Dendritic cell treated with granulocyte-macrophage colony-stimulating factor and Interleukin-4, amounts not matched to agents 40 ng/mL and 50 ng/mL, for 4 days (primary cell): Measurements from ENCODE around the gene GLYR1.

Experiments used
- H3K27ac Mint-ChIP-seq: one replicate; pipeline ENCODE4 v1.8.0; 2022; ENCODE audit warnings: mild to moderate bottlenecking, mixed read lengths
- H3K27me3 Mint-ChIP-seq: one replicate; pipeline ENCODE4 v1.8.0; 2022; ENCODE audit warnings: mild to moderate bottlenecking, mixed read lengths
- H3K36me3 Mint-ChIP-seq: one replicate; pipeline ENCODE4 v1.8.0; 2022; ENCODE audit warnings: low read depth, mixed read lengths
- H3K4me1 Mint-ChIP-seq: one replicate; pipeline ENCODE4 v1.8.0; 2022; ENCODE audit warnings: low read depth, mixed read lengths
- H3K4me3 Mint-ChIP-seq: one replicate; pipeline ENCODE4 v1.8.0; 2022; ENCODE audit warnings: mild to moderate bottlenecking, moderate library complexity, mixed read lengths
- H3K9me3 Mint-ChIP-seq: one replicate; pipeline ENCODE4 v1.8.0; 2022; ENCODE audit warnings: mixed read lengths
- intact Hi-C: fragments of 100-400 bp; cut with micrococcal nuclease; formaldehyde crosslinking; loops from one replicate; pipeline ENCODE4 v1.15.0; 2022

The GLYR1 gene

DNA sequence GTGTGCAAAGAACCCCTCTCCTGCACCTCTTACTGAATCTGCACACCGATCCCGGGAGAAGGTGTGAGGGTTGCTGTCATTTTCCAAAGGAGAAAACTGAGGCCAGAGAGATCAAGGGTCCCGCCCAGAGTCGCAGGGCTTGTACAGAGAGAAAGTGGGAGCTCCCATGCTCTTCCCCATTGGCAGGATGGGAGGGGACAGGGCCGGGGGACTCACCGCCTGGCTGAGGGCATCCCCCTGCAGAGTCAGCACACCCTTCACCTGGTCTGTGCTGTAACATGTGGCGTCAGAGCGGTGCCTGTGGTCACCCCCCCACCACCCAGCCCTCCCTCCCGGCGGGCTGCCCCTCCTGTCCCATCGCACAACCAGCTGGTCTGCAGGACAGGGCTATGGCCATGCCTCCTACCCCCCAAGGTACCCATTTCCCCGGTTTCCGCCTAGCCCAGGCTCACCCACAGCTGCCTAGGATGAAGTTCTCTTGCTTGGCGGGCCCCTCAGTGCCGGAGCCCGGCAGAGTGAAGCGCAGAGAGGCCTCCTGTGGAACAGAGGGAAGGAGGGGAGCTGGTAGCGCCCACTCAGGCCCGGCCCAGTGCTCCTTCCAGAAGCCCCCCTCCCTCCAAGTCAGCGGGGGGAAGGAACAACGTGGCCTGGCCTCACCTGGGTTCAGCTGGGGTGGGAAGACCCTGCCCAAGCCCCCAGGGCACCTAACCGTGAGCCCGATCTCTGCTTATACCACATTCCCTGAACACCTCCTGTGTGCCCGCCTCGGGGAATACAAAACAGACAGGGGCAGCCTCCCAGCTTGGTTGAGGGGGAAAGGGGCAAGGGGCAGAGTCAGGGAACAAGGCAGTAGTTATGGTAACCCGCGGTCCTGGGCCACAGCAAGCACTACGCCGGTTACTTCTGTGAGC, 45.8 kb downstream of the GLYR1 start:
- no peaks in the 10 kb centered on the region for H3K9me3 Mint-ChIP-seq
- H3K4me3 Mint-ChIP-seq: peak overlapping the region; percentile 92
- no peaks in the 10 kb centered on the region for H3K27me3 Mint-ChIP-seq
- intact Hi-C loops: loop anchor here (5.0 kb wide), 1 partner anchor 46 kb away; the partner anchor contains the start of genes GLYR1 and UBN1
- peak overlapping the region; percentile 97 for H3K27ac Mint-ChIP-seq
- H3K36me3 Mint-ChIP-seq: peaks cover 86% of the 10 kb centered on the region
- peaks cover 63% of the 10 kb centered on the region for H3K4me1 Mint-ChIP-seq

DNA sequence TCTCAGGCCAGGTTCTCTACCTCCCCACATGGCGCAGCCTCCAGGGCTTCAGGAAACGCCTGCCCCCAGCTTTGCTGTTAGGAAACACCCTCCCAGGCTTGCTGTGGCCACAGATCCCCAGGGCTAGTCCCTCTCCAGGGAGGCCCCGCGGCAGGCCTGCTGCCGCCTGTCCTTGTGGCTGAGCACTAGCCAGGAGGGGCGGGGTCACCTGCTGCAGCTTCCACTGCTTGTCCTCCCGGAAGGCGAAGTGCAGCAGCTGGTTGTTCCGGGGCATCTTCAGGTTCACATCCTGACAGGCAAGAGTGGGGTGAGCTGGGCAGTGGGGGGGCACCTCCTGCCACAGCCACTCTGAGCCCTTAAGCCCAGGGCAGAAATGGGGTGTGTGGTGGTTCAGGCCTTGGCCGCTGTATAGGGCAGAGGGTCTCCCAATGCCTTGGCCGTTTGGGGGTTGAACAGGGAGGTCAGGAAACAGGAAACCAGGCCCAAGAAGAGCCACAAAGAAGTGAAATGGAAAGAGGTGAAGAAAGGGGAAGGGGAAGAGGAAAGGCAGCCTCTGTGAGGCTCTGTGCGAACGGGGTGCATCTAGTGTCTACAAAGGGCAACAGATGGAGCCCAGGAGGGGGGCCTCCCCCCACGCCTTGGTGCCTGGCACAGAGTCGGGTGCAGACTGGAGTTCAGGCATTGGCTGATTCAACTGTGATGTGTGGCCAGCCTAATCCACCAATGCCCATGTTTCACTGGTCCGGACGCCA, 46.6 kb downstream of the GLYR1 start:
- Mint-ChIP-seq H3K27ac (peak overlapping the region; percentile 97), H3K36me3 (peaks cover 87% of the 10 kb centered on the region)
- intact Hi-C loops: loop anchor here (5.0 kb wide), 1 partner anchor 47 kb away; the partner anchor contains the start of genes GLYR1 and UBN1

DNA sequence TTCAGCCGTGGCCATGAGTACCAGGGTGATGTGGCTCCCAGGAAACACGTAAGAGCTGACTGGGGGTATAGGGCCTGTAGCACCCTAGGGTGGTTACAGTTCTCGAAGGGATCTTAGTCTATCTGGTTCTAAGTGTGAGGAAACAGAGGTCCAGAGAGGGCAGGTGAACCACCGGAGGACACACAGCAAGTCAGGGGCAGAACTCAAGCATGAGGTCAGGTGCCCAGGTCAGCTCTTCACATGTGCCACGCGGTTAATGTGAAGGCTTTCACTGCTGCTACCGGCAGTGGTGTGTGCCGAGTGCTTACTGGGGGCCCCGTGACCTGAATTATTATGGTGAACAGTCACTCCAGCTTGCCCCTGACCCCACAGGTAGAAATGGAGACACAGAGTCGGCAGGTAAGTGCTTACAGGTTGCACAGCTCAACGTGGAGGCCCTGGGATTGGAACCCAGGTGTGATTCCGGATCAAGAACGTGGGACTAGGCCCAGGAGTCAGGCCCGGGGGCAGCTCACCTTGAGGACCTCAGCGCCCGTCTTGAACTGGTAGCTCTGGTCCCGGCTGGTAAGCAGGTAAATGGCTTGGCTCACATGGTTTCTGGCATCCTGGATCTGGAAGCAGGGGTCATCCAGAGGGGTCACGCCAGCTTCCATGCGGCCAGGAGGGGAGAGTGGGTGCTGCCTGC, 47.8 kb downstream of the GLYR1 start:
- Mint-ChIP-seq H3K4me1 (peaks cover 44% of the 10 kb centered on the region), H3K4me3 (no peak overlapping the region), H3K27ac (peak overlapping the region; percentile 18), H3K36me3 (peaks cover 82% of the 10 kb centered on the region), H3K27me3 (no peaks in the 10 kb centered on the region), H3K9me3 (no peaks in the 10 kb centered on the region)
- intact Hi-C loops: no loop called here

More for the DNA sequence above, 46.6 kb downstream of the GLYR1 start:
- Mint-ChIP-seq H3K4me3 (peak overlapping the region; percentile 92), H3K27me3 (no peaks in the 10 kb centered on the region), H3K4me1 (peaks cover 56% of the 10 kb centered on the region), H3K9me3 (no peaks in the 10 kb centered on the region)

DNA sequence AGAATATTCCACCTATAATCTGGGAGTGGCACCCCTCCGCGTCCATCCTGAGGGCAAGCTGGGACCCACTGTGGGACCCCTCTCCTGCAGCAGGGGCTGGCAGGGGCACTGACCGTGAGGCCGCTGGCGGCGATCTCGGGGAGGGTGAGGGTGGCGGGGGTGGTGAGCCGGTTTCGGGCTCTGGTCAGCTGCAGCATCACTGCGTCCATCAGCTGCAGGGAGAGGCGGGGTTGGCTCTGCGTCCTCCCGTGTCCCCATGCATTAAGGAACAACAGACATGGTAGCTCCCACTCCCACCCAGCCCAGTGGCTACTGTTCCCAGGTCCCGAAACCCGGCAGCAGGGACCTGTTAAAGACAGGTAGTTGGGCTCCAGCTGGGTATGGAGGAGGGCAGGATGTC, 48.6 kb downstream of the GLYR1 start:
- H3K27ac Mint-ChIP-seq: peak overlapping the region; percentile 18
- H3K36me3 Mint-ChIP-seq: peaks cover 74% of the 10 kb centered on the region
- H3K4me1 Mint-ChIP-seq: peaks cover 35% of the 10 kb centered on the region
- H3K4me3 Mint-ChIP-seq: no peak overlapping the region
- H3K27me3 Mint-ChIP-seq: no peaks in the 10 kb centered on the region
- no peaks in the 10 kb centered on the region for H3K9me3 Mint-ChIP-seq
- intact Hi-C loops: no loop called here

DNA sequence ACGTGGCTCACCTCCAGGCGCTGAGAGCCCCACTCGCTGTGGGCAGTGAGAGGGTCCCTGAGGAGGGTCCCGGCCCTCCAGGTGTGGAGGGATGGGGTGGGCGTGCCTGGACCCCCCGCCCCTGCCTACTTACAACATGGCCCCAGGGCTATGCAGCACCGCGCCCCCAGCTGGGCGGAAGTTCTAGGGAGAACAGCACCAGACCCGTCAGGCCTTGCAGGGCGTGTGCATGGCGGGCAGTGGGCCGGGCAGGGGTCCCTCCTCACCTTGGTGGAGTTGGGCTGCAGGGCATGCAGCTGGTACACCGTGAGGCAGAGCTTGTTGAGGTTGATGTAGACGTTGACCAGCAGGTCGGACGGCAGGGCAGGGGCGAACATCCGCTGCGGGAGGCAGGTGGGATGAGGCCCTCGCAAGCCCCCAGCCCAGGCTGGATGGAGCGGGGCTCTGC, 49.3 kb downstream of the GLYR1 start:
- H3K36me3 Mint-ChIP-seq: peaks cover 74% of the 10 kb centered on the region
- H3K4me1 Mint-ChIP-seq: peaks cover 35% of the 10 kb centered on the region
- H3K27ac Mint-ChIP-seq: no peak overlapping the region
- H3K4me3 Mint-ChIP-seq: no peak overlapping the region
- intact Hi-C loops: no loop called here
- no peaks in the 10 kb centered on the region for H3K9me3 Mint-ChIP-seq
- no peaks in the 10 kb centered on the region for H3K27me3 Mint-ChIP-seq

DNA sequence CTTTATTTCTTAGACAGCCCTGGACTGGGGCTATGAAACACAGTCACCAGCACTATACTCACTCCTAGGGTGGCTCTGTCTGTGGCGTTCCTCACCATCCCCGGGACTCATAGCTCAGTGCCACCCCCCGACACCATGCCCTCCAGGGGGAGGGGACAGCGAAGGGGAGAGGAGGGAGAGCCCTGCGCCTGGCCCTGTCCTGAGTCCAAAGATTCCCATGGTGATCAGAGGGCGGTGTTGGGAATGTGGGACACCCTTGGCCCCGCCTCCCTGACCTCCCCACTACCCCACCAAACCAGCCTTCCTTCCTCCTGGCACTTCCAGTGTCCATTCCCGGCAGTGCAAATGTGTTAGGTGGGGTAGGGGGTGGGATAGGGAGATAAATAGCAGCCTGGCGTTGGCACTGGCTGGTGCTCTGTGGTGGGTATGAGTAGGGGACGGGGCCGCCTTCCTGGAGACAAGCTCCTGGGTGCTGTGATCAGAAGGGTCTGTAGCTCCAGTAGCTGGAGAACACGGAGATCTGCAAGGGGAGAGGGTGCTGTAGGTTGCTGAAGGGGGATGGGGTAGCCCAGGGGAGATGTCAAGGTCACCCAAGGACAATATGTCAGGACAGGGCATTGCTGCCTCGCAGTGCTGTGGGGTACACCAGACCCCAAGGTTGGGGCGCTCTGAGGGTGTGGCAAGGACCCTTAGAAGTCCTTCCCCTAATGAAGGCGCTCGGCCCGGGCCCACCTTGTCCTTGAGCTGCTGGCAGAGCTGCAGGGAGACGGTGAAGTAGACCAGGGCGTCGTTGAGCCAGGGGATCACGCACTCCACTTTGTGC, 49.9 kb downstream of the GLYR1 start:
- Mint-ChIP-seq H3K36me3 (peaks cover 73% of the 10 kb centered on the region), H3K27ac (peak overlapping the region; percentile 49)

GRCh38 chr16:4795828-4796572, 51.1 kb downstream of the GLYR1 start:
- H3K27me3 Mint-ChIP-seq: no peaks in the 10 kb centered on the region
- H3K4me1 Mint-ChIP-seq: peaks cover 25% of the 10 kb centered on the region
- no peak overlapping the region for H3K27ac Mint-ChIP-seq
- no peak overlapping the region for H3K4me3 Mint-ChIP-seq
- H3K36me3 Mint-ChIP-seq: peaks cover 61% of the 10 kb centered on the region
- H3K9me3 Mint-ChIP-seq: no peaks in the 10 kb centered on the region
- intact Hi-C loops: no loop called here

More for the DNA sequence above, 49.9 kb downstream of the GLYR1 start:
- Mint-ChIP-seq H3K4me3 (no peak overlapping the region), H3K9me3 (no peaks in the 10 kb centered on the region), H3K27me3 (no peaks in the 10 kb centered on the region), H3K4me1 (peaks cover 35% of the 10 kb centered on the region)
- intact Hi-C loops: no loop called here

GRCh38 chr16:4795181-4795827, 51.8 kb downstream of the GLYR1 start, which contains the start of gene SMIM22:
SMIM22 (plus strand) TSS chr16:4795369; CDS start chr16:4795735, 366 bp downstream.
- no peak within 1 kb of the TSS for H3K27ac Mint-ChIP-seq
- peaks cover 18% of the 10 kb centered on the region for H3K4me1 Mint-ChIP-seq
- H3K27me3 Mint-ChIP-seq: no peaks in the 10 kb centered on the region
- H3K4me3 Mint-ChIP-seq: no peak within 1 kb of the TSS
- H3K9me3 Mint-ChIP-seq: no peaks in the 10 kb centered on the region
- intact Hi-C loops: no loop called here
- peaks cover 54% of the 10 kb centered on the region for H3K36me3 Mint-ChIP-seq

GRCh38 chr16:4792951-4793513, 54.1 kb downstream of the GLYR1 start:
- Mint-ChIP-seq H3K4me3 (no peak overlapping the region), H3K9me3 (no peaks in the 10 kb centered on the region), H3K4me1 (no peaks in the 10 kb centered on the region), H3K27me3 (peaks cover 6% of the 10 kb centered on the region), H3K36me3 (peaks cover 31% of the 10 kb centered on the region), H3K27ac (no peak overlapping the region)
- intact Hi-C loops: no loop called here

- intact Hi-C loops: no loop called here
- H3K27me3 Mint-ChIP-seq: peaks cover 9% of the 10 kb centered on the region
These were observed 56.2 kb downstream of the GLYR1 start for GRCh38 chr16:4790871-4791270.

DNA sequence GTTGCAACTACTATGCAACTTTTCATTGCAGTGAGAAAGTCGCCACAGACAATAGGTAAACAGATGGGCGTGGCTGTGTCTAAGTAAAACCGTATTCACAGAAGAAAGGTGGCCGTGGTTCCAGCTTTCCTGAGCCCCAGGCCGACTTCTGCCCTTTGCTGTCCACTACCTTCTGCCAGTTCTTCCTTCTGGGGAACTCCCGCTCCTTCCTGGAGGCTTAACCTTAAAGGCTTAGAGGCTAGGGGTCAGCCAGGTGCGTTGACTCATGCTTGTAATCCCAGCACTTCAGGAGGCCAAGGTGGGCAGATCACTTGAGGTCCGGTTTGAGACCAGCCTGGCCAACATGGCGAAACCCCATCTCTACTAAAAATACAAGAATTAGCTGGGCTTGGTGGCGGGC, 56.8 kb downstream of the GLYR1 start:
- no peak overlapping the region for H3K27ac Mint-ChIP-seq
- H3K36me3 Mint-ChIP-seq: peaks cover 4% of the 10 kb centered on the region
- no peak overlapping the region for H3K4me3 Mint-ChIP-seq
- H3K27me3 Mint-ChIP-seq: peaks cover 9% of the 10 kb centered on the region
- H3K4me1 Mint-ChIP-seq: no peaks in the 10 kb centered on the region
- intact Hi-C loops: no loop called here
- no peaks in the 10 kb centered on the region for H3K9me3 Mint-ChIP-seq

More at GRCh38 chr16:4790871-4791270, 56.2 kb downstream of the GLYR1 start:
- peaks cover 10% of the 10 kb centered on the region for H3K36me3 Mint-ChIP-seq
- H3K4me3 Mint-ChIP-seq: no peak overlapping the region
- no peak overlapping the region for H3K27ac Mint-ChIP-seq
- no peaks in the 10 kb centered on the region for H3K4me1 Mint-ChIP-seq
- H3K9me3 Mint-ChIP-seq: no peaks in the 10 kb centered on the region

- H3K4me3 Mint-ChIP-seq: no peak overlapping the region
- no peak overlapping the region for H3K27ac Mint-ChIP-seq
These were observed 58.2 kb downstream of the GLYR1 start for GRCh38 chr16:4788910-4789309.

More at GRCh38 chr16:4788910-4789309, 58.2 kb downstream of the GLYR1 start:
- no peaks in the 10 kb centered on the region for H3K9me3 Mint-ChIP-seq
- no peaks in the 10 kb centered on the region for H3K36me3 Mint-ChIP-seq
- H3K4me1 Mint-ChIP-seq: no peaks in the 10 kb centered on the region
- H3K27me3 Mint-ChIP-seq: peaks cover 9% of the 10 kb centered on the region
- intact Hi-C loops: no loop called here
